Lower leg skin (tissue), 4 donors: ENCODE data around the gene OVOL1. TPM values are rescaled to one million over a fixed set of nuclear protein-coding genes. Genes with fewer than 3 reads are reported as not detected.
A peak's percentile ranks its signal among the peaks of the same experiment; 100 is the strongest.

ENCODE experiments used
- DNase-seq, 2 donors: peaks; one replicate each; pipeline ENCODE4 v3.0.0-alpha.2; 2019; ENCODE audit warnings: low spot score in 2 of 2
- H3K4me3 ChIP-seq: fragments of 200-600 bp; sonication (generic); 2 replicates; pipeline ENCODE4 v1.5.1; 2017; ENCODE audit warnings: mild to moderate bottlenecking, low read depth; ENCODE audit not compliant: poor library complexity, severe bottlenecking
- POLR2A ChIP-seq, 2 donors: fragments of 450-650 bp; IDR thresholded peaks; one replicate each; pipeline ENCODE4 v1.6.1; 2016 to 2017; ENCODE audit warnings: antibody characterized with exemption in 2 of 2, mild to moderate bottlenecking in 1 of 2, moderate library complexity in 1 of 2
- WGBS, 2 donors: methylation state at CpG; one replicate each; pipeline ENCODE4 v1.1.5; 2018; 5-methylcytosine and 5-hydroxymethylcytosine counted together
- intact Hi-C: fragments of 100-400 bp; cut with DNase I; formaldehyde crosslinking; loops from one replicate; pipeline ENCODE4 v1.15.0; 2023; ENCODE audit warnings: low total_unique reads
- total RNA-seq, 4 donors: library from RNA; depleted of rRNA; stranded (reverse); fragments of >200 nt; gene quantifications; one replicate each; pipeline ENCODE4 v1.1.0, GENCODE V29; 2016
- TF ChIP-seq, protein P1 (sequence below), 3 donors: fragments of 450-650 bp; IDR thresholded peaks; one replicate each; pipeline ENCODE4 v1.5.1; 2016; ENCODE audit warnings: antibody characterized with exemption in 3 of 3, mild to moderate bottlenecking in 3 of 3, moderate library complexity in 2 of 3

Gene OVOL1
- total RNA-seq, 4 donors from 2014 or later = 74.8 to 159 (median 105) TPM

DNA sequence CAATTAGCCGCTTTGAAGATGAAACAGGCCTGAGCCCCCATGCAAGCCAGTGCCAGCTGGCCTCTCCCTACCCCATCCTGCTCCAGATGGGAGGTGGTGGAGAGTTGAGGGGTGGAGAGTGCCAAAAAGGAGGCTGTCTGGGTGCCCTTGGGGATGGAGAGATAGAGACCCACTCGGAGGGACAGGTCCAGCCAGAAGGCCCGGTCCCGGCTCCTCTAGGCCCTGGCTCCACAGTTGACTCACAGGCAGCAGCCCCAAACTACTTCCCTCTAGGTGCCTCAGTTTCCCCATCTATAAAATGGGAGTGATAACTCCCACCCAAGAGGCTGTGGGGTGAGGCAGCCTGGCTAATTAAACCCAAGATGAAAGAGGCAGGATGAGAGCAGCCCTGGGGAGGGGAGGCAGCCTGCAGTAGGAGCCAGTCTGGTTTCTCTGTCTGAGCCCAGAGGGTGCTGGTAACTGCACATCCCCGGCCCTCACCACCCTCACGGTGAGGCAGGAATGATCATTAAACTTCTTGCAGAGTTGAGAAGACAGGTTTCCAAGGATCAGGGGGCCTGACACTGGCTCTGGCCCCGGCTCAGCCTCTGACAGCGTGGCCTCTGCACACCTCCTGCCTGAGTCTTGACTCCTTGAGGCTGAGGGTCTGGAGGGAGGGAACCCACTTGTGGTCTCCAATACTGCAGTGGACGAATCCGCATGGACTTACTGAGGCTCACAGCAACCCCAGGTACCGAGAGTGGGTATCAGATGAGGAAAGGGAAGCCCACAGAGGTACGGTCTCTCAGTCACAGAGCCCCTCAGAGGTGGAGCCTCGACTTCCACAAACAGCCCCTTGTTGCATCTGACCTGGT is 4.7 kb upstream of the OVOL1 start:
- intact Hi-C loops = no loop called here
- WGBS, 2 donors = 59 to 73% methylated on average over 11 to 13 of the region's 13 CpGs

DNA sequence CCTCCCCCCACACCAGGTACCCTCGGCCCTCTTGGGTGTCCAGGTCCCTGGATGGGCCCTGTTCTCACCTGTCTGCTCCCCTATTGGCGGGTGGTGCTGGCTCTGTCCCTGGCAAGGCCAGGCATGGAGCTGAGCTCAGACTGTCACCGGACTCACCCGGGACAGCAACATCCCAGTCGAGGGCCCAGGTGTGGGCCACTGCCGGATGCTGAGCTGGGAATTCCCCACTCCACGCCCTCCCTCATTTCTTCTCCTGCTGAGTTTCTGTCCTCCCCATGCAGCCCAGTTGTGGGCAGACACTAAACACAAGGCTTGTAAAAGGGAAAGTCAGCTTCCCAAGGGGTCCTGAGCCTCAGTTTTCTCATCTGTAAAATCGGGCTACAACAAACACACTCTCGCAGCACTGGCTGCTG is 4.0 kb upstream of the OVOL1 start:
- intact Hi-C loops = no loop called here
- 66 to 80% methylated on average over 9 of the region's 9 CpGs for WGBS, 2 donors

More for the DNA sequence above, 4.7 kb upstream of the OVOL1 start:
- H3K4me3 ChIP-seq = no peak overlapping the region
- no peak for TF ChIP-seq POLR2A (IDR thresholded peaks at IDR 0.05)
- TF ChIP-seq, protein P1, sequence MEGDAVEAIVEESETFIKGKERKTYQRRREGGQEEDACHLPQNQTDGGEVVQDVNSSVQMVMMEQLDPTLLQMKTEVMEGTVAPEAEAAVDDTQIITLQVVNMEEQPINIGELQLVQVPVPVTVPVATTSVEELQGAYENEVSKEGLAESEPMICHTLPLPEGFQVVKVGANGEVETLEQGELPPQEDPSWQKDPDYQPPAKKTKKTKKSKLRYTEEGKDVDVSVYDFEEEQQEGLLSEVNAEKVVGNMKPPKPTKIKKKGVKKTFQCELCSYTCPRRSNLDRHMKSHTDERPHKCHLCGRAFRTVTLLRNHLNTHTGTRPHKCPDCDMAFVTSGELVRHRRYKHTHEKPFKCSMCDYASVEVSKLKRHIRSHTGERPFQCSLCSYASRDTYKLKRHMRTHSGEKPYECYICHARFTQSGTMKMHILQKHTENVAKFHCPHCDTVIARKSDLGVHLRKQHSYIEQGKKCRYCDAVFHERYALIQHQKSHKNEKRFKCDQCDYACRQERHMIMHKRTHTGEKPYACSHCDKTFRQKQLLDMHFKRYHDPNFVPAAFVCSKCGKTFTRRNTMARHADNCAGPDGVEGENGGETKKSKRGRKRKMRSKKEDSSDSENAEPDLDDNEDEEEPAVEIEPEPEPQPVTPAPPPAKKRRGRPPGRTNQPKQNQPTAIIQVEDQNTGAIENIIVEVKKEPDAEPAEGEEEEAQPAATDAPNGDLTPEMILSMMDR (IDR thresholded peaks at IDR 0.05) = no peak
- no peak for DNase-seq

DNA sequence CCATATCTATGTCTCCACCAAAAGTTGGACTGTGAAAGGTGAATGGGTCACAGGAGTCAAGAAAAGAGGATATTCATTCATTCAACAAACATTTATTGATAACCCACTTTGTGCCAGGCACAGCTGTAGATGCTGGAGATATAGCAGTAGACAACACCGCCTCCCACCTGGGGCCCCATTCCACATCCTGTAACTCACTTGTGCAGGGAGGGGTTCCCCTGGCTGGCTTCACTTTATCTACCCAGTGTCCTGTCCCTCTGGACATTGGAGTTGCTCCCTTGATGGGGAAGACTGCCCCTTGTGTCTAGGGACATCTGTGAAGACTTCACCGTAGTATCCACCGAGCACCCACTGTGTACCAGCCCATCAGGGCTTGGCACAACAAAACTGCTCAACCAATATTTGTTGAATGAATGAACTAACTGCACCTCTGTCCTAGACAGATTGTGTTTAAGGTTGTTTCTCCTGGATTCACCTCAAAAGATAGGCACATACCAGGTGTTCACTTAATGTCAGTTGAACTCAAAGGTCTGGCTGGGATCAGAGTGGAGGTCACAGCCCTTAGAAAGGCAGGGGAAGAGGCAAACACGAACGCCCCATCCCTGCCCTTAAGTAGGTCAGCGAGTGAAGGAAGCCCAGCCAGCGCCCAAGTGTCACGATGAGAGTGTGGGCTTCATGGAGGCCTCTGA is 1.4 kb upstream of the OVOL1 start:
- intact Hi-C loops = no loop called here
- no peak overlapping the region for H3K4me3 ChIP-seq
- no peak for TF ChIP-seq POLR2A (IDR thresholded peaks at IDR 0.05)
- TF ChIP-seq, protein P1 (IDR thresholded peaks at IDR 0.05) = no peak
- DNase-seq = no peak
- WGBS, 2 donors = 64 to 68% methylated on average over 8 of the region's 8 CpGs

More for the DNA sequence above, 4.0 kb upstream of the OVOL1 start:
- no peak for TF ChIP-seq POLR2A (IDR thresholded peaks at IDR 0.05)
- TF ChIP-seq, protein P1 (IDR thresholded peaks at IDR 0.05) = no peak
- H3K4me3 ChIP-seq = no peak overlapping the region
- no peak for DNase-seq

DNA sequence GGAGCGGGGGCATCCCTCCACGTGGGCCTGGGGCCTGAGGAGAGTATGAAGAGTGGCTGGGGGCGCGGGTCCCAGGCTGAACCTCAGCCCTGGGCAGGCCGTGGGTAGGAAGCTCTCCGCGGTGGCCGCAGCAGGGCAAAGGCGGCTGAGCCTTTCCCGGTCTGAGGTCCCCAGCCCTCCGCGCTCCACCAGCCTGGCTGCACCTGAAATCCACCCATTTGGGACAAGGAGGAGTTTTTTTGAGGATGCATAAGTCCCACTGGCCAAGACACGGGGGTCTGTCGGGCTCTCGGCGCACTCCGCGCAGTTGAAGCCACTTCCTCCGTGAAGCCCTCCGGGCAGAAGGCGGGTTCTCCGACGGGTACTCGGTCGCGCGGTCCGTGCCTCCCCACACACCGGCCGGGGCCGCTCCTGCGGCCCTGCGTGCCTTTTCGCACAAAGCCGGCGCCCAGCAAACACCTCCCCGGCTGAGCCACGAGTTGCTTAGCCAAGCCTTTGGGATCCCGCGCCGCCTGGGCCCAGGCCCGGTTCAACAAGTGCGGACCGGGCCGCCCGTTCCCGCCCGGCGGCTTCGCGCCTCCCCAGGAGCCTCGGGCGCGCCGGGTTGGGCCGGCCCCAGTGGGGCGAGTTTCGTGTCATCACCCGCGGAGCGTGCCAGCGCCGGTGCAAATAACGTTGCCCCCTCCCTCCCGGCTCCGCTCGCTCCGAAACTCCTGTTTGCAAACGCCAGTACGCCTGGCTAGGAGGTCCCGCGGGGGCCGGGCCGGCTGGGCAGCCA is 666 bp upstream of the OVOL1 start:
- WGBS, 2 donors = 13 to 31% methylated on average over 26 to 68 of the region's 74 CpGs
- TF ChIP-seq POLR2A (IDR thresholded peaks at IDR 0.05) = no peak
- TF ChIP-seq, protein P1 (IDR thresholded peaks at IDR 0.05) = no peak
- no peak for DNase-seq
- intact Hi-C loops = no loop called here
- H3K4me3 ChIP-seq = no peak overlapping the region

DNA sequence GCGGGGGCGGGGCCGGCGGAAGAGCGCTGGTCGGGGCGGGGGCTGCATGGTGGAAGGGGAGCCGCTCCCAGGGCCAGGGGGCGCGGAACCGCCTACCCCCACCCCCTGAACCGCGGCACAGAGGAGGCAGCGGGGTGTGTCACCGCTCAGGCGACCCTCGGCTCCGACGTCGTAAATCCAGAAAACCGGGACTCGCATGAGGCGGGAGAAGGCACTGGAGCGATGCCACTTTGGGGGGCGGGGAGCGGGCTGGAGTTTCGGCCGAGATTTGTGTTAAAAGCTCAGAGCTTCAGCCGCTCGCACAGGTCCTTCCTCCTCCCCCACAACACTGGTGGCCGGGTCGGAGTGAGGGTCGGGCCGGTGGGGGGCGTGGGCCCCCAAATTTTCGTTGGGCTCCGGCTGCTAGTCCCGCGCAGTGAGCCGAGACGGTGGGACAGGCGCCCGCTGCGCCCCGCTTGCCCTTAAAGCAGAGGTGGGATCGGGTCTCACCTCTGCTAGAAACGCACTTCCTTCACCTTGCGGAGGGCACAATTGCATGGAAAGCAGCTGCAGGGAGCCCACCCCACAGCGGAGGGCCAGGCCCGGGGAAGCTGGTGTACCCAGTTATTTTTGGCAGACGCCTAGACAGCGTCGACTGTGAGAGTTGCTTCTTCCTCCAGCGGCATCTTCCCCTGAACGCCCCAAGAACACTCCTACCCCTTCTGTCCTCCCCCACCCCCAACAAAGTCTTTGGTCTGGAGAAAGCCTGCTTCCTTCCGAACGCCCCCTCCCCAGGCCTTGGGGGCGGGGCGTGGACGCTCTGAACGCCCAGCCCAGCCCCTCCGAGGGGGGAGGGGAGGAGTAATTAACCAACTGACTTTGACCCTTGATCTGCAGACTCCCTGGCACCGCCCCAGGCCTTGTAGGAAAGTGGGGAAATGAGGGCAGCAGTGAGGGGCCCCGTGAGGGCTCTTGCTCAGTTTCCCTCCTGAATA is 1.1 kb downstream of the OVOL1 start:
- 4 to 9% methylated on average over 28 to 49 of the region's 64 CpGs for WGBS, 2 donors
- H3K4me3 ChIP-seq = no peak overlapping the region
- peak in 1 of 2 donors; percentile 88 for DNase-seq
- TF ChIP-seq, protein P1 (IDR thresholded peaks at IDR 0.05) = no peak
- TF ChIP-seq POLR2A (IDR thresholded peaks at IDR 0.05) = no peak
- intact Hi-C loops = no loop called here
